ENCODE measurements around the gene DNAJC15.

The DNAJC15 gene

GRCh38 chr13:43089912-43090498 is 66.6 kb downstream of the DNAJC15 start:
- no peak for DNase-seq

DNA sequence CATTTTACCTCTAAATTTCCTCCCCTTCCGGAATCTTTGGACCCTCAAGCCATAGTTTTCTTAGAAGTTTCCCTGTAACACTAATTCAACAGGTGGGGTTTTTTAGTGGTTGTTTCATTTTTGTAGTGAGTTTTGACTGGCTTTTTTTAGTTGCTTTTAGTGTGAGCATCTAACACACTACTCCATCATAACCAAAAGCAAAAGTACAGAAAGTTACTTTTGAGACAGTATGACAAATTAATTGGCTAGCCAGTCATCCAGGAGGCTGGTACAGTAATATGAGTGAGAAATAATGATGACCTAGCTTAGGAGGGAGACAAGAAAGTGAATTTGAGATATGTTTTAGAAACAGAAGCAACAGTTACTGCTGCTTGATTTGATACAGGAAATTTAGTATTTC is 71.5 kb downstream of the DNAJC15 start:
- no peak for DNase-seq

DNA sequence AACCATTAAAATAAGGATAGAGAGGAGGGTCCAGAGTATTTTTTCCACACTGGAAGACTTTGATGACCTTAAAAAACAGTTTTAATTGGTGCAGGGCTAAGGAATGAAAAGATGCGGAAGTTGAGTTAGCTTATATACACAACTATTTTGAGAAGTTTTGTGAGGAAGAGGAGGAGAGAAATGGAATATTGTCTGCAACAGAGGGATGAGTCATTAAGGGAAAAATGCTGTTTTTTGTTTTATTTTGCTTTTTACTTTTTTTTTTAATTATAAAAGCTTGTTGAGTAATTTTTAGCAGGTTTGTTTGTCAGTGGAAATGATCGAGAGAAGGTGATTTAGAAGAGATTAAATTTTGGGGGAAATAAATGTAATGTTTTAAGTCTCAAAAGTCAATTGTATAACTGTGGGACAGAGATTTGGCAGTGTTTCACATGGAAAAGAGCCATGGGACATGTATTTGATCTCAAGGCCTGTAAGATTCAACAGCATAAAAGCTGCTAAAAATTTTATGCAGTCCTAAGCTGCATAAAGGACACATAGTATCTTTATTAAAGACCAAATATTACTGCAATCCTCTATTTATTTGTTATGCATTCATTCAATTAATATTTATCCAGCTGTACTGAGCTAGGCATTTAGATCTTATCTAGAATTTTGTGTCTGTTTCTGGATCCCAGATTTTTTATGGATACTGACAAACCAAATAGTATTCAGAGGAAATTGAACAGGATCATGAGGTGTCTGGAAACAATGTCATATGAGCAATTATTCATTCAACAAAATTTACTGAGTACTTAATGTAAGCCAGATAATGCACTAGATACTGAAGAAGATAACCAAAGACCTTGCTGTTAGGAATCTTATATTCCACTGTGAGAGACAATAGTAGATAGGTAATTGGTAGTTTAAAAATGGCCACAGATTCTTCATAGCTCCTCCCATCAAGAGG is 72.7 kb downstream of the DNAJC15 start:
- no peak for DNase-seq

- no peak for DNase-seq
Measured at GRCh38 chr13:43100667-43101066, 77.3 kb downstream of the DNAJC15 start.

DNA sequence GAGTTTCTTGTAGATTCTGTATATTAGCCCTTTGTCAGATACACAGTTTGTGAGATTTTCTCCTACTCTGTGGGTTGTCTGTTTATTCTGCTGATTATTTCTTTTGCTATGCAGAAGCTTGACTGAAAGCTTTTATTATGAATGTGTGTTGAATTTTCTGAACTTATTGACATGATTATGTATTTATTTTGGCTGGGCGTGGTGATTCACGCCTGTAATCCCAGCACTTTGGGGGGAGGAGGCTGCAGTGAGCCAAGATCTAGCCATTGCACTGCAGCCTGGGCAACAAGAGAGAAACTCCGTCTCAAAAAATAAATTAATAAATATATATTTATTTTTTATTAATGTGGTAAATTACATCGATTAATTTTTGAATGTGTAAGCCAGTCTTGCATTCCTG is 78.9 kb downstream of the DNAJC15 start:
- no peak for DNase-seq

DNA sequence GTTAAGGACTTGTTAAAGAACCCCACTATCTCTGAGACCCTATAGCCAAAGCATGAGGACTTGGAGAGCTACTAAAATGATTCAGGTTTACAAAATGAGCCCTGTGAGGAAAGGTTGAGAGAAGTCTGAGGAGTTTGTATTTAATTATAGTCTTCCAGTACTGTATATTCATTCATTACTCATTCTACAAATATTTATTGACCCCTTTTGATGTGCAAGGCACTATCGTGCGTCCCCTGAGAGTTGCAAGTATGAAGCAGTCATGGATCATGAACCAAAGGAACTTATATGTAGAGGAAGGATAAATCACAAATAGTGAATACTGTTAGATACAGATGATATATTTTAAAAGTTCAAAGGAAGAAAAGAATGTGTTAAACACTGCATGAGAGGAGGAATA is 84.4 kb downstream of the DNAJC15 start:
- no peak for DNase-seq

- DNase-seq = no peak
Measured at GRCh38 chr13:43110036-43110435, 86.7 kb downstream of the DNAJC15 start.

GRCh38 chr13:43110658-43111057 is 87.3 kb downstream of the DNAJC15 start:
- DNase-seq = no peak

DNA sequence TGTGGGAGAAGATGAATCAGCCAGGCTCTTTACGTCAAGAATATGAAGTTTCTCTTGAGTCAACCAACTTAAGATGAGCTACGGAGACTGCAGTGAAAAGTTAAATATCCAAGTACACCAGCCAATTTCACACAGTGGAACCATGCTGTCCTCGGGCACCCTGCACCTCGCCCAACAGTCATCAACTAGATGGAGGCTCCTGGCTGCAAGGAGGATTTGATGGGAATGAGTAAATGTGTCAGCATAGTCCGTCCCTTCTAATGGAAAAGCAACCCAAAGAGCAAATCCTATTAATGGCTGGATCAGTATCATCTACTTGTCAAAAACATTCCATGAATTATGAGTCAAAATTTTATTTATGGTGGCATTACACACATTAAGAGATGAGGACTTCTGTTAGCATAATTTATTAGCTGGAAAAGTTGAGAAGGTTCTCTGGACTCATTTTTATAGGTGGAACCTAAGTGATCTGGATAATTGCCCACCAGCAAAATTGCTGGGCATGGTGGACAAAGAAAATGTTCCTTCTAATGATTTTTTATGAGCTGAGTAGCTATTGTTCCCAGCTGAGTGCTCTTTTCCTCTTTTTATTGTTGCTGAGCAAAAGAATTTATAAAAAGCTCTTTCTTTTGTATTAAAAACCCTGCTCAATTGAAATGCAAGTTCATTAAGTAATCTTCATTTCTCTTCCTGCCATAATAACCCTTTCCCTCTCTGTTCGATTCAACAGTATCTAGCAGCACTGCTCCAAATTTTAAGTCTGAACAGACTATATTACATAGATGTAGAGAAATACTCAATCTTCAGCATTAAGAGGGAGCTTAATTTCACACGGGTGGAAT is 88.4 kb downstream of the DNAJC15 start:
- no peak for DNase-seq

DNA sequence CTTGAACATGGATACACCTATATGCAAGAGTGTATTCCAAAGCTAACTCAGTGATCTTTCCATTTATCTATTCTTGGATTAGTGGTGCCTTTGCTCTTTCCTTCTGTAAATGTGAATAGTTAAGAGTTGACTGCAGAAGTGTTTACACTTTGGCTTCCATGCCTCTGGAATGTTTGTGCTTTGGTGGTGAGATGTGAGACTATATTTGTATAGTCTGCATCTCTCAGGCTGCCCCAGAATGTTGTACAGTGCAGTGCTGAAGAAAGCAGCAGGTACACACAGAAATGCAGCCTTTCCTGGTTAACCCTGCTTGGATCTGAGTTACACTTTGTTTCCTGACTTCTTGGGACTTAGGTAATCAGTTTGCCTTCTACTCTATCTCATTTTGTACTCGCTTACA is 90.2 kb downstream of the DNAJC15 start:
- no peak for DNase-seq

DNA sequence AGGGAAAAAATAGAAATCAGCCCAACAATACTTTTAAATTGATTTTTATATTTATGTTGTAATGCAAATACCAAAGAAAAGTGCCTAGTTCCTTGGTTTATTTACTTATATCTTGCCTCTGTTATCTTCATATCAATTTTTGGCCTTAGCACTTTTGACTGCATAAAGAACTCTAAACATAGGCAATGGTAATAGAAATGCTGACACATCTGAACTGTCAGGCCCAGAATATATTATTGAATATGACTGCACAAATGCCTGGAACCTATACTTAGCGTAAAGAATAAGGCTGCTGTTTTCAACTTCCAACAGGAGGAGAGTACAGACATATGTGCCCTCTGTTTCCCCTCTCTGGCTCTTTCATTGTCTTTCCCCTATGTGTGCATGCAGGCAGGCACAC is 91.1 kb downstream of the DNAJC15 start:
- no peak for DNase-seq

DNA sequence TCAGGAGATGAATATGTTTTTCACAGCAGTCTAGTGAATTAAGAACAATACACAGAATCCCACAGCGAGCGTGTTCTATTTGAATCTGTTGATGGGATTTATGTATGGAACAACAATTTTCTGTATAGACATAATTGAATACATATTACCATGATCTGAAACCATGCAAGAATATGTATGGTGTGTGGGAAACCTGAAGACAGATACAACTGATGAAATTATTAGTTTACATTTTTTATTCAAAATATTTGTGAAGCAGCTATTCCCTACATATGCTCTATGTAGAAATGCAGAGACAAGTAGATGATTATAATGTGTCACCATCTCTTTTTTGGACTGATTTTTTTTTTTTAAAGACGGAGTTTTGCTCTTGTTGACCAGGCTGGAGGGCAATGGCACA is 91.8 kb downstream of the DNAJC15 start:
- no peak for DNase-seq

- DNase-seq = no peak
Measured at GRCh38 chr13:43116242-43116641, 92.9 kb downstream of the DNAJC15 start.

- DNase-seq = no peak
Measured at GRCh38 chr13:43118521-43118920, 95.1 kb downstream of the DNAJC15 start.

DNA sequence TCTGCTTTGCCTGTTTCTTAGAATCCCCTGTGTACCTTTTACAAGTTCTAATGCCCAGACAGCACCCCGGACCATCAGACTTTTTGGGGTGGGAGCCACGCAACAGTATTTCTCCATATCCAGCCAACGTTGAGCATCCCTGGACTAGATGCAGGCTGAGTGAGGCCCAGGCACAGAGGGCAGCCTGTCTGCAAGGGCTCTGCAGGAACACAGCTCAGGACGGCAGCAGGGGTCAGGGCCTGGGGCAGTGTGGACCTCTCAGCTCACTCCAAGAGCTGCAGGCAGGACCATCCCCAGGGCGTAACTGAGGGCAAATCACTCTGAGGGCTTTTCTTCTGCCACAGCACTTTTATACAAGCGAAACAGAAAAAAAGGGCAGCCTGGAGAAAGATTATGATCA is 95.8 kb downstream of the DNAJC15 start:
- DNase-seq = no peak

DNA sequence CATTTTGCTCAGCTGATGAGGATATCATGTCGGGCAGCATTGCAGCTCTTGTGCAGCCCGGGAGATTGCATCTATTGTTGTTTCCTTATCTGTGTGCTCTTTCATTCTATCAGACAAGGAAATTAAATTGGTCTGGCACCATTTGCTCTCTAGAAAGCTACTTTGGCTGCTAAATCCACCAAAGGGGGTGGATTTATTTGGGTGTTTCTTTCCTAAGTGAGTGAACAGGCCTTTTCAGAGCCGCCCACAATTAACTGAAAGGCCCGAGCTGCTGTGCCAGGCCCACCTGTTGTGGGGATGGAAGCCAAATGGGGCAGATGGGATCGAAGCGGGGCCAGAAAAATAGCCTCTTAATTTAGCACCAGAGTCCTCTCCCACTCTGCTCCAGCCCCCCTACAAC is 99.4 kb downstream of the DNAJC15 start:
- no peak for DNase-seq

- DNase-seq = no peak
Measured at GRCh38 chr13:43123856-43124255, 100.5 kb downstream of the DNAJC15 start.

DNA sequence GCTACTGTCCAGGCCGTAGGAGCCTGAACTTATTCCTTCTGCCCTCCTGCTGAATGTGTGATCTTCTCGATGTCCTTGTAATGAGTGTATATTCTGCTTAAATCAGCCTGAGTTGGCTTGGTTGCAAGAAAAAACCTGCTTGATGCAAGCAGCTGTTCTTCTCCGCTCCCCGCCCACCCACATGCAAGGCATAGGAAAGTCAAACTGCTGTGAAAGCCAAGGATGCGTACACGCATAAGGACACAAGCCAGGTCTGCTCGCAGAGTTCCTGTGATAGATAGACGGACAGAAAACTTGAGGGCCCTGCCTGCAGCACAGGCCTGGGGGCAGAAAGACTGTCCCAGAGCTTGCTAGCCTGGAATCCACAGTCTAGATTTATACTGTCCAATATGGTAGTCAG is 101.1 kb downstream of the DNAJC15 start:
- no peak for DNase-seq

GRCh38 chr13:43126420-43126819 is 103.0 kb downstream of the DNAJC15 start:
- DNase-seq = no peak

DNA sequence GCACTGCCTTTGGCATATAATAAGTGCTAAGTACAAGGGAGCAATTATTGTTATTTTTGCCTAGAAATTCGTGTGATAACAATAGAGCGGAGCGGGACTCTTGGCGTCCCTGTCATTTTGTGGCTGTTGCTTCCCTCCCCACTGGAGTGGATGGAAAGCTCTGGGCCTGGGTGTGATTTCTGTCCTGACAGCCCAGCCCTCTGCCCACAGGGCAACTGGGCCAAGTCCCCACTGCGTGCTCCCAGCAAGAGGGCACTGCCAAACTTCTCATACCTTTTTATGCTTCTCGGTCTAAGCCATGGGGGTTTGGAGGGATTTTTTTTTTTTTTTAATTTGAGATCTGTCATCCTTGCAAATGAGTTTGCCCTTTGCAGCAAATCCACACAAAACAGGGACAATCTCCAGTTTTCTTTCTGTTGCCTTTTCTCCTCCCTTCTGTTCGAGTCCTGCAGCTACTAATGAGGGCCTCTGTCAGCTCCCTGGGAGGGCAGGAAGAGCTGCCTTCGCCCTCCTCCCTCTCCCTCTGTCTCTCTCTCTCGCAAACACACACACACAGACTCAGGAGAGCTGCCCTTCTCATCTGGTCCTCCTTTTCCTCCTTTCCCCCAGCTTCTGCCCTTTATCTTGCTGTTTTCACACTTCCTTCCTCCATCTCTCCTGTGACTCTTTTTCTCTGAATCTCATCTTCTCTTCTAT is 103.9 kb downstream of the DNAJC15 start:
- DNase-seq = no peak

DNA sequence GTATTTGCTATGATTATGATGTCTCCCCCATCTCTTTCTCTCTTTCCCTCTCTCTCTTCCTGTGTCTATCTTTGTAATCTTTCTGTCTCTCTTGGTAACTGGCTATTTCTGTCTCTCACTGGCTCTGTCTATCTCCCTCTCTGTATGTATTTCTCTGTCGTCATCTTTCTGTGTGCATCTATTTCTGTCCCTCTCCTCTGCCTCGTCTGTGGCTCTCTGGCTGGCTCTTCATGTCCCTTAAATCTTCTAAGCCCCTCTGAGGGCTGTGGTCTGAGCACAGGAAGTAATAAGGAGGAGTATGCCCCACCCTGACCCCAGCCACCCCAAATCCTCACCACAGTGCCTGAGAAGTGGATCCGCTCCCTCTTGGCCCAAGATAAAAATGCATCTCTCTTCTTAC is 104.4 kb downstream of the DNAJC15 start:
- no peak for DNase-seq

DNA sequence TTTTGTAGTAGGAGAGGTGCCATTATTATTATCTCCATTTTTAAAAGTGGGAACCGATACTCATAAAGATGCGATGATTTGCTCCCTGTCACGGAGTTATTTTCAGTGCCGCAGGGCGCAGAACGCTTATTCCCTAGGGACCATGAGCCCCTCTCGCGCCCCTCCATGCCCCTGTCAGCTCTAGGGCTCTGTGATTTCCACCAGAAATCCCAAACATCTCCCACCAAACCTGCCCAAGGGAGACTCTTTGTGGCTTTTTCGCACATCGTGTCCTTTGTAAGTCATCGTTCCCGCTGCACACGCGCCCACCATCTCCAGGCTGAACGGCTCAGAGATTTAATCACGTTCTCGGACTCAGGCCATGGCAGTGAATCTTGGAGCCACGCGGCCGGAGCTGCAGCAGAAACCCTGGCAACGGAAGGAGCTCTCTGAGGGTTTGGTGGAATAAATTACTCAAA is 105.1 kb downstream of the DNAJC15 start:
- no peak for DNase-seq

- no peak for DNase-seq
Measured at GRCh38 chr13:43129066-43129465, 105.7 kb downstream of the DNAJC15 start.
